H1 (cell line): Measurements from ENCODE around the gene NT5C3B. TPM values are rescaled to one million over a fixed set of nuclear protein-coding genes. Genes with fewer than 3 reads are reported as not detected.

ENCODE experiments used
- CTCF ChIA-PET: fragments of 300-600 bp; sonication (Branson Sonifier 250); formaldehyde crosslinking; loops from one replicate; lab custom pipeline; 2021; ENCODE audit not compliant: partially characterized antibody; lab: Charles Lee
- POLR2A ChIA-PET: fragments of 300-600 bp; sonication (Branson Sonifier 250); formaldehyde crosslinking; loops from one replicate; lab custom pipeline; 2021; ENCODE audit warnings: inconsistent platforms; ENCODE audit not compliant: partially characterized antibody; lab: Charles Lee
- DNase-seq, 2 experiments: peaks; one replicate each; pipeline versions ENCODE4 v3.0.0 to v3.0.0-alpha.2; 2010 to 2022; ENCODE audit warnings: low spot score in 2 of 2, low read depth in 1 of 2, mixed read lengths in 1 of 2
- FAIRE-seq: peaks from 2 replicates; lab custom pipeline; 2011; peaks lifted over from hg19 to GRCh38; lab: Jason Lieb, UNC
- H2AFZ ChIP-seq: 2 replicates; pipeline ENCODE4 v1.8.1; 2012; ENCODE audit warnings: low read length, inconsistent platforms
- H2AK5ac ChIP-seq: 2 replicates; pipeline ENCODE4 v1.6.1; 2013; ENCODE audit warnings: low read depth, low read length
- H2BK120ac ChIP-seq: replicated peaks from 2 replicates; pipeline ENCODE3; 2013; ENCODE audit warnings: low read depth, low read length, inconsistent platforms
- H2BK12ac ChIP-seq: 2 replicates; pipeline ENCODE4 v1.6.1; 2013; ENCODE audit warnings: low read depth, low read length
- H2BK15ac ChIP-seq: 2 replicates; pipeline ENCODE4 v1.6.1; 2013; ENCODE audit warnings: low read length
- H2BK20ac ChIP-seq: 2 replicates; pipeline ENCODE4 v1.6.1; 2013; ENCODE audit warnings: low read length
- H2BK5ac ChIP-seq: 2 replicates; pipeline ENCODE4 v1.6.1; 2013; ENCODE audit warnings: low read depth, low read length
- H3K14ac ChIP-seq: 2 replicates; pipeline ENCODE4 v1.6.1; 2013; ENCODE audit warnings: inconsistent platforms; ENCODE audit not compliant: insufficient read length
- H3K18ac ChIP-seq: 2 replicates; pipeline ENCODE4 v1.6.1; 2013; ENCODE audit warnings: low read length; ENCODE audit errors: extremely low read depth
- H3K23ac ChIP-seq: 2 replicates; pipeline ENCODE4 v1.6.1; 2013; ENCODE audit warnings: inconsistent platforms; ENCODE audit not compliant: insufficient read length
- H3K23me2 ChIP-seq: 2 replicates; pipeline ENCODE4 v1.6.1; 2013; ENCODE audit warnings: low read depth, low read length
- H3K27ac ChIP-seq: 2 replicates; pipeline ENCODE4 v1.6.1; 2011; ENCODE audit warnings: low read depth, low read length, inconsistent platforms
- H3K27me3 ChIP-seq, 4 experiments: replicated peaks in 1 of 4; 1 replicate in 1 of 4; 2 replicates in 3 of 4; pipeline versions ENCODE4 v1.6.1 to v1.8.1; 2011 to 2013; ENCODE audit warnings: low read length in 3 of 4, mild to moderate bottlenecking in 3 of 4, inconsistent platforms in 2 of 4, mixed read lengths in 2 of 4, moderate library complexity in 1 of 4; ENCODE audit not compliant: control insufficient read depth in 3 of 4, insufficient read depth in 3 of 4; ENCODE audit errors: extremely low read depth in 1 of 4
- H3K36me3 ChIP-seq, 4 experiments: 2 replicates each; pipeline versions ENCODE4 v1.6.1 to v1.8.1; 2011 to 2013; ENCODE audit warnings: mild to moderate bottlenecking in 4 of 4, low read length in 3 of 4, moderate library complexity in 2 of 4, control low read depth in 1 of 4, inconsistent platforms in 1 of 4; ENCODE audit not compliant: insufficient read depth in 4 of 4, control insufficient read depth in 2 of 4
- H3K4ac ChIP-seq: replicated peaks from 2 replicates; pipeline ENCODE3; 2013; ENCODE audit warnings: low read length, low read depth, mixed read lengths, inconsistent platforms; ENCODE audit not compliant: insufficient read length
- H3K4me1 ChIP-seq, 4 experiments: replicated peaks in 1 of 4; 1 replicate in 1 of 4; 2 replicates in 3 of 4; pipeline versions ENCODE4 v1.6.1 to v1.8.1; 2011 to 2013; ENCODE audit warnings: low read length in 3 of 4, inconsistent platforms in 2 of 4, mixed read lengths in 1 of 4; ENCODE audit not compliant: insufficient read depth in 4 of 4, control insufficient read depth in 3 of 4
- H3K4me2 ChIP-seq, 2 experiments: 2 replicates each; pipeline versions ENCODE4 v1.6.1 to v1.8.1; 2011 to 2013; ENCODE audit warnings: low read depth in 2 of 2, low read length in 2 of 2, control low read depth in 1 of 2, inconsistent platforms in 1 of 2, mild to moderate bottlenecking in 1 of 2; ENCODE audit not compliant: insufficient read depth in 1 of 2
- H3K4me3 ChIP-seq, 4 experiments: fragments of 200-600, 300-600 bp in 1 of 4; sonication (generic), shearing (Covaris generic), sonication (Bioruptor Twin) in 1 of 4; 2 replicates each; pipeline versions ENCODE4 v1.5.1 to v1.8.1; 2011 to 2016; ENCODE audit warnings: low read length in 4 of 4, low read depth in 3 of 4, control low read depth in 2 of 4, inconsistent platforms in 2 of 4, mild to moderate bottlenecking in 2 of 4, mixed read lengths in 1 of 4, moderate library complexity in 1 of 4; ENCODE audit not compliant: insufficient read depth in 2 of 4; ENCODE audit errors: extremely low read depth in 1 of 4
- H3K56ac ChIP-seq: replicated peaks from 2 replicates; pipeline ENCODE3; 2013; ENCODE audit warnings: low read depth, mild to moderate bottlenecking, mixed read lengths, low read length, inconsistent platforms; ENCODE audit not compliant: insufficient read length
- H3K79me1 ChIP-seq: 2 replicates; pipeline ENCODE4 v1.6.1; 2013; ENCODE audit warnings: low read depth, low read length, control low read depth
- H3K79me2 ChIP-seq, 2 experiments: 2 replicates each; pipeline versions ENCODE4 v1.6.1 to v1.8.1; 2012 to 2013; ENCODE audit warnings: low read length in 2 of 2, mild to moderate bottlenecking in 2 of 2, inconsistent platforms in 1 of 2; ENCODE audit not compliant: insufficient read depth in 2 of 2, control insufficient read depth in 1 of 2
- H3K9ac ChIP-seq, 4 experiments: replicated peaks in 1 of 4; 1 replicate in 1 of 4; 2 replicates in 3 of 4; pipeline versions ENCODE4 v1.6.1 to v1.8.1; 2011 to 2013; ENCODE audit warnings: low read depth in 3 of 4, low read length in 3 of 4, control low read depth in 2 of 4, mild to moderate bottlenecking in 2 of 4, moderate library complexity in 2 of 4, inconsistent platforms in 1 of 4; ENCODE audit errors: extremely low read depth in 1 of 4
- H3K9me3 ChIP-seq, 2 experiments: 2 replicates each; pipeline versions ENCODE4 v1.6.1 to v1.8.1; 2012 to 2013; ENCODE audit warnings: mild to moderate bottlenecking in 2 of 2, moderate library complexity in 2 of 2, control low read depth in 1 of 2, inconsistent platforms in 1 of 2, low read depth in 1 of 2, low read length in 1 of 2, mixed read lengths in 1 of 2; ENCODE audit not compliant: insufficient read depth in 2 of 2
- H4K20me1 ChIP-seq, 2 experiments: replicated peaks in 1 of 2; 2 replicates each; pipeline versions ENCODE3 to v1.8.1; 2011 to 2013; ENCODE audit warnings: inconsistent platforms in 2 of 2, low read length in 2 of 2, mild to moderate bottlenecking in 1 of 2; ENCODE audit not compliant: insufficient read depth in 2 of 2, control insufficient read depth in 1 of 2
- H4K5ac ChIP-seq: 2 replicates; pipeline ENCODE4 v1.6.1; 2013; ENCODE audit warnings: low read length, low read depth, mixed read lengths, inconsistent platforms; ENCODE audit not compliant: insufficient read length
- H4K8ac ChIP-seq: 2 replicates; pipeline ENCODE4 v1.8.0; 2013; ENCODE audit warnings: mild to moderate bottlenecking, moderate library complexity, low read length, inconsistent platforms; ENCODE audit not compliant: insufficient read depth; ENCODE audit errors: extremely low read depth
- H4K91ac ChIP-seq: replicated peaks from 2 replicates; pipeline ENCODE3; 2013; ENCODE audit warnings: low read length, mixed read lengths, inconsistent platforms; ENCODE audit not compliant: insufficient read length
- CREB1 ChIP-seq: IDR thresholded peaks from 2 replicates; pipeline ENCODE4 v1.6.1; 2012; ENCODE audit warnings: inconsistent platforms
- CTCF ChIP-seq, 3 experiments: IDR thresholded peaks; 1 replicate in 2 of 3; 2 replicates in 1 of 3; pipeline versions ENCODE4 v1.5.1 to v1.6.1; 2011; ENCODE audit warnings: low read length in 3 of 3, mild to moderate bottlenecking in 3 of 3, inconsistent platforms in 2 of 3, low read depth in 1 of 3, moderate library complexity in 1 of 3; ENCODE audit not compliant: insufficient read depth in 1 of 3; ENCODE audit errors: control extremely low read depth in 1 of 3
- KDM1A ChIP-seq: fragments of 200-600, 300-600 bp; sonication (generic); IDR thresholded peaks from 2 replicates; pipeline ENCODE4 v1.7.1; 2016; ENCODE audit warnings: mild to moderate bottlenecking, low read length, borderline replicate concordance
- KDM4A ChIP-seq: IDR thresholded peaks from one replicate; pipeline ENCODE4 v1.7.1; 2012; ENCODE audit warnings: low read depth, mild to moderate bottlenecking, moderate library complexity, low read length, inconsistent platforms; ENCODE audit not compliant: severe bottlenecking
- SIX5 ChIP-seq: IDR thresholded peaks from 2 replicates; pipeline ENCODE4 v1.6.1; 2011; ENCODE audit warnings: mild to moderate bottlenecking, low read depth, low read length
- SP4 ChIP-seq: IDR thresholded peaks from 2 replicates; pipeline ENCODE4 v1.6.1; 2012; ENCODE audit warnings: low read length, inconsistent platforms
- SRF ChIP-seq: IDR thresholded peaks from 2 replicates; pipeline ENCODE4 v1.6.1; 2011; ENCODE audit warnings: mild to moderate bottlenecking, low read depth, low read length, moderate library complexity
- TBP ChIP-seq: IDR thresholded peaks from 2 replicates; pipeline ENCODE4 v1.6.1; 2011; ENCODE audit warnings: low read depth, low read length, improper control_type of control experiment
- TEAD4 ChIP-seq: IDR thresholded peaks from 2 replicates; pipeline ENCODE4 v1.6.1; 2012; ENCODE audit warnings: low read depth, low read length, inconsistent platforms, mixed read lengths
- ZNF274 ChIP-seq: IDR thresholded peaks from 2 replicates; pipeline ENCODE4 v1.7.0; 2012; ENCODE audit warnings: low read length, borderline replicate concordance; ENCODE audit errors: extremely low read depth
- WGBS, 2 experiments: shearing (Covaris generic) in 1 of 2; methylation state at CpG; one replicate each; pipeline versions ENCODE4 v1.1.6 to v1.1.7; 2013 to 2015; ENCODE audit warnings: low lambda C conversion rate in 2 of 2, mixed read lengths in 2 of 2, inconsistent platforms in 1 of 2, low coverage in 1 of 2, missing lambda C conversion rate in 1 of 2; ENCODE audit not compliant: insufficient replicate concordance in 2 of 2, insufficient coverage in 1 of 2, insufficient read length in 1 of 2; ENCODE audit errors: extremely low coverage in 1 of 2, missing lambda C conversion rate in 1 of 2; 5-methylcytosine and 5-hydroxymethylcytosine counted together
- polyA plus RNA-seq, 7 experiments: library from polyadenylated mRNA; depleted of rRNA in 3 of 7; stranded (reverse) in 5 of 7; unstranded in 2 of 7; fragments of >200 nt in 5 of 7; fragments of 200-250 nt in 2 of 7; gene quantifications; 1 replicate in 5 of 7; 2 replicates in 1 of 7; 4 replicates in 1 of 7; pipeline versions ENCODE4 v1.2.1 to v1.2.3, GENCODE V29; 2011 to 2013; ENCODE audit warnings: missing spikeins in 2 of 7, mixed read lengths in 2 of 7
- total RNA-seq: library from RNA; stranded (reverse); fragmentation: NEBNext Ultra II Directional; extraction: Animal tissue kit (Norgen Biotek cat#: 25700); gene quantifications from 2 replicates; pipeline ENCODE4 v1.2.1, GENCODE V29; 2021

NT5C3B gene
- total and polyA plus RNA-seq, 2 of the 8 experiments (the other 6 are each of a cell fraction or from before 2014, with no cell fraction given) = 68.7 to 94.5 TPM

DNA sequence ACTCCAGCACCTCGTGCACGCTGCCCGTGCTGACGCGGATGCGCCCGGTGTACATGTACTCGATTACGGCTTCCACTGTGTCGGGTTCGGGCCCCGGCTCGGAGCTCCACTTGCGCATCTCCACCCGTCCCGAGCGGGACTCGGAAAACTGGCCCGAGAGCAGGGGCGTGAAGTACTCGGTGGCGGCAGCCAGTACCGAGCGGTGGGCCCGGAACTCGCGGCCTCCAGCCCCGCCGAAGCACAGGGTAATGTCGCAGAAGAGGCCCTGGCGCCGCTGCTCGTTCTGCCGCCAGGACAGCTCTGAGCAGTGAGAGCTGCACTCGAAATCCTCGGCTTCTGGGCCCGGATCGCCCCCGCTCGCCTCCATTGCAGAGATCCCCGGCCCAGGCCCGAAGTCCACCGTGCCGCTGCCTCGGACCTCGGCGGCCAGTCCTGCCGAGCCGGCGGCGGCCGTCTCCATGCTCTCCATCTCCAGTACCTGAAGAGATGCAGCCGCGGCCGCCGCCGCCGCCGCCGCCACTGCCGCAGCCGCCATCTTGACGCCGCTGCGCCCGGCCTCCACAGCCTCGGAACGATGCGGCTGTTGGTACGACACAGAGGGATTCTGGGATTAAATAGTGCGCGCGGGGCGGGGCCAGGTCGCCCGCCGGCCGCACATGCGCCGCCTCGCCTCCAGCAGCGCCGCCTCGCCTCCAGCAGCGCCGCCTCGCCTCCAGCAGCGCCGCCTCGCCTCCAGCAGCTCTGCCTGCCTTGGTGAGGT lies 29.0 kb upstream of the NT5C3B start, which contains the start of gene KLHL11:
Gene KLHL11 (minus strand): TSS at position 588 of the 760 bp plus-strand sequence. CDS start 53 bp downstream, at position 535.
- Histone ChIP-seq H2AFZ (peak within 1 kb of the TSS; percentile 45; the same call in 1 of the 2 replicates), H3K27ac (peak within 1 kb of the TSS; percentile 42)
- no peak for FAIRE-seq
- no peak for TF ChIP-seq ZNF274
- TF ChIP-seq SP4 = no peak
- peak; percentile 83 for TF ChIP-seq KDM4A
- peak; percentile 79 for TF ChIP-seq CREB1
- TF ChIP-seq TEAD4 = peak; percentile 15; the same call in 1 of the 2 replicates
- TF ChIP-seq SRF = no peak
- TF ChIP-seq SIX5 = no peak
- TF ChIP-seq KDM1A = no peak
- TF ChIP-seq CTCF (IDR thresholded peaks at IDR 0.05; ENCODE audit: control extremely low read depth in 1 of 3, insufficient read depth in 1 of 3, low read depth in 1 of 3, low read length in 3 of 3) = no peak; a peak in 1 of 4 replicates
- TF ChIP-seq TBP = peak; percentile 88

More for the DNA sequence above, 29.0 kb upstream of the NT5C3B start, which contains the start of gene KLHL11:
- WGBS, 2 experiments = 2% methylated on average over 85 of the region's 90 CpGs; no CpG with 5 or more reads in 1 of the 2 experiments
- Histone ChIP-seq H3K4me2 (peak within 1 kb of the TSS; percentile 80 to 93), H3K27me3 (no peaks in the 10 kb centered on the region), H3K23me2 (peaks cover 9% of the 10 kb centered on the region), H2AK5ac (no peak within 1 kb of the TSS), H3K9me3 (no peaks in the 10 kb centered on the region), H2BK20ac (no peak within 1 kb of the TSS), H2BK5ac (peak within 1 kb of the TSS; percentile 87), H2BK12ac (no peak within 1 kb of the TSS), H3K79me2 (peaks cover 10 to 44% of the 10 kb centered on the region in 2 experiments), H3K18ac (peak within 1 kb of the TSS; percentile 90), H4K20me1 (peaks cover 2 to 23% of the 10 kb centered on the region in 2 experiments), H3K23ac (no peak within 1 kb of the TSS), H2BK15ac (no peak within 1 kb of the TSS), H3K56ac (peak within 1 kb of the TSS; percentile 81), H2BK120ac (no peak within 1 kb of the TSS), H4K8ac (peak within 1 kb of the TSS; percentile 98), H3K36me3 (peaks cover 11 to 32% (median 28%) of the 10 kb centered on the region in 4 experiments), H3K79me1 (peaks cover 3% of the 10 kb centered on the region), H3K9ac (peak within 1 kb of the TSS; percentile 70 to 95 (median 87)), H3K14ac (peak within 1 kb of the TSS; percentile 89), H3K4me1 (peaks cover 9 to 25% (median 13%) of the 10 kb centered on the region in 4 experiments), H4K91ac (peak within 1 kb of the TSS; percentile 70), H4K5ac (peak within 1 kb of the TSS; percentile 77), H3K4ac (peak within 1 kb of the TSS; percentile 73), H3K4me3 (peak within 1 kb of the TSS; percentile 86 to 94 (median 92))
- DNase-seq = peak; percentile 58 to 90
- POLR2A ChIA-PET = interaction anchor here (0.6 to 4.1 kb wide), 39 partner anchors 10 to 176 kb away, joined by 3 to 26 read pairs (median 5); partner anchors contain the start of genes ACLY, EIF1, FKBP10 and HAP1
- CTCF ChIA-PET = interaction anchor here (0.8 to 2.2 kb wide), 9 partner anchors 23 to 166 kb away, joined by 3 to 7 read pairs (median 4); partner anchors contain the start of genes HAP1 and P3H4
